Measurements from ENCODE around the gene EMSY.

GRCh38 chr11:76455331-76455730 is 10.5 kb downstream of the EMSY start:
- TF ChIP-seq SP2 (IDR thresholded peaks at IDR 0.05; ENCODE audit: extremely low read depth, low read depth, low read length, poor library complexity, severe bottlenecking) (no peak), POLR2A (conservative IDR thresholded peaks at IDR 0.05) (no peak), SP1 (CRISPR knock-in tag; IDR thresholded peaks at IDR 0.05) (no peak), E2F5 (CRISPR knock-in tag; IDR thresholded peaks at IDR 0.05) (no peak), MAFG (tag; conservative IDR thresholded peaks at IDR 0.05) (no peak), ZNF512 (tag; IDR thresholded peaks at IDR 0.05) (no peak)

Data from K562 (cell line).